WTC11 (cell line): Measurements from ENCODE around the gene MFAP1. TPM values are rescaled to one million over a fixed set of nuclear protein-coding genes. Genes with fewer than 3 reads are reported as not detected.

Source experiments
- ATAC-seq: fragments of 200-7000 bp; cut with Tn5 transposase; 2 replicates; pipeline ENCODE4 v1.10.0; 2021; ENCODE audit warnings: mild to moderate bottlenecking, moderate library complexity
- CTCF ChIA-PET: fragments of 300-600 bp; sonication (Branson Sonifier 250); formaldehyde crosslinking; loops from one replicate; lab custom pipeline; 2021; ENCODE audit warnings: antibody characterized with exemption; lab: Charles Lee
- POLR2A ChIA-PET: fragments of 350-600 bp; sonication (Branson Sonifier 250); formaldehyde crosslinking; loops from one replicate; lab custom pipeline; 2021; ENCODE audit warnings: antibody characterized with exemption; lab: Charles Lee
- DNase-seq: peaks from one replicate; pipeline ENCODE4 v3.0.0; 2021; ENCODE audit warnings: low spot score
- H3K27ac Mint-ChIP-seq: 2 replicates; pipeline ENCODE4 v1.8.0; 2021; ENCODE audit warnings: mixed read lengths
- H3K27me3 Mint-ChIP-seq: 2 replicates; pipeline ENCODE4 v1.8.0; 2021; ENCODE audit warnings: low read depth, mild to moderate bottlenecking, moderate library complexity, mixed read lengths
- H3K36me3 Mint-ChIP-seq: 2 replicates; pipeline ENCODE4 v1.8.0; 2021; ENCODE audit warnings: mixed read lengths
- H3K4me1 Mint-ChIP-seq: 2 replicates; pipeline ENCODE4 v1.8.0; 2022; ENCODE audit warnings: mixed read lengths
- H3K4me3 Mint-ChIP-seq: 2 replicates; pipeline ENCODE4 v1.8.0; 2021; ENCODE audit warnings: mild to moderate bottlenecking, moderate library complexity, mixed read lengths
- H3K9me3 Mint-ChIP-seq: 2 replicates; pipeline ENCODE4 v1.8.0; 2021; ENCODE audit warnings: mixed read lengths
- EMX1 ChIP-seq: fragments of 250-450 bp; sonication (Bioruptor Pico); IDR thresholded peaks from 2 replicates; pipeline ENCODE4 v1.8.0; 2021; ENCODE audit warnings: mild to moderate bottlenecking
- ETV6 ChIP-seq: sonication (generic); formaldehyde crosslinking; IDR thresholded peaks from 2 replicates; pipeline ENCODE4 v1.8.1; 2022; ENCODE audit warnings: mild to moderate bottlenecking, missing genetic modification reagents
- FOXJ3 ChIP-seq: sonication (generic); formaldehyde crosslinking; IDR thresholded peaks from 2 replicates; pipeline ENCODE4 v1.9.0; 2021; ENCODE audit warnings: missing genetic modification reagents, mild to moderate bottlenecking, borderline replicate concordance
- FOXP1 ChIP-seq: sonication (generic); formaldehyde crosslinking; IDR thresholded peaks from 2 replicates; pipeline ENCODE4 v1.8.0; 2022; ENCODE audit warnings: missing genetic modification reagents, mild to moderate bottlenecking, moderate library complexity, borderline replicate concordance
- GRHL2 ChIP-seq: fragments of 250-450 bp; sonication (Bioruptor Pico); IDR thresholded peaks from 2 replicates; pipeline ENCODE4 v1.8.0; 2022; ENCODE audit warnings: mild to moderate bottlenecking, moderate library complexity; ENCODE audit not compliant: insufficient replicate concordance, severe bottlenecking
- IRF2 ChIP-seq: sonication (generic); formaldehyde crosslinking; IDR thresholded peaks from 2 replicates; pipeline ENCODE4 v1.8.0; 2022; ENCODE audit warnings: low read depth, missing genetic modification reagents, borderline replicate concordance
- KAT7 ChIP-seq: sonication (generic); formaldehyde crosslinking; IDR thresholded peaks from 2 replicates; pipeline ENCODE4 v1.8.1; 2023; ENCODE audit warnings: missing genetic modification reagents, mild to moderate bottlenecking, borderline replicate concordance
- MXD4 ChIP-seq: fragments of 250-450 bp; sonication (Bioruptor Pico); IDR thresholded peaks from 2 replicates; pipeline ENCODE4 v1.8.0; 2021; ENCODE audit warnings: mild to moderate bottlenecking, moderate library complexity, borderline replicate concordance
- MYBL2 ChIP-seq: sonication (generic); formaldehyde crosslinking; IDR thresholded peaks from 2 replicates; pipeline ENCODE4 v1.8.1; 2023; ENCODE audit warnings: mild to moderate bottlenecking, moderate library complexity, missing genetic modification reagents
- NR2C2 ChIP-seq: sonication (generic); formaldehyde crosslinking; IDR thresholded peaks from 2 replicates; pipeline ENCODE4 v1.8.0; 2022; ENCODE audit warnings: mild to moderate bottlenecking, missing genetic modification reagents
- NR3C1 ChIP-seq: sonication (generic); formaldehyde crosslinking; conservative IDR thresholded peaks from 2 replicates; pipeline ENCODE4 v1.8.1; 2023; ENCODE audit warnings: low read depth, mild to moderate bottlenecking, missing genetic modification reagents
- RELA ChIP-seq: sonication (generic); formaldehyde crosslinking; IDR thresholded peaks from 2 replicates; pipeline ENCODE4 v1.8.1; 2022; ENCODE audit warnings: missing genetic modification reagents, mild to moderate bottlenecking, borderline replicate concordance
- SMAD3 ChIP-seq: sonication (generic); formaldehyde crosslinking; IDR thresholded peaks from 2 replicates; pipeline ENCODE4 v1.8.0; 2022; ENCODE audit warnings: missing genetic modification reagents, mild to moderate bottlenecking, borderline replicate concordance
- TCF7 ChIP-seq: sonication (generic); formaldehyde crosslinking; IDR thresholded peaks from 2 replicates; pipeline ENCODE4 v1.8.0; 2022; ENCODE audit warnings: mild to moderate bottlenecking, low read depth, missing genetic modification reagents, moderate library complexity
- ZNF416 ChIP-seq: fragments of 250-450 bp; sonication (Bioruptor Pico); IDR thresholded peaks from 2 replicates; pipeline ENCODE4 v1.9.0; 2021; ENCODE audit warnings: mild to moderate bottlenecking, inconsistent platforms
- total RNA-seq: library from RNA; stranded (reverse); gene quantifications from 3 replicates; pipeline ENCODE4 v1.2.3, GENCODE V29; 2021
- TF ChIP-seq, protein P1 (sequence below): sonication (generic); formaldehyde crosslinking; IDR thresholded peaks from 2 replicates; pipeline ENCODE4 v1.8.0; 2022; ENCODE audit warnings: missing genetic modification reagents
- TF ChIP-seq, protein P2 (sequence below): sonication (generic); formaldehyde crosslinking; conservative IDR thresholded peaks from 2 replicates; pipeline ENCODE4 v1.8.1; 2023; ENCODE audit warnings: mild to moderate bottlenecking, low read depth, missing genetic modification reagents, moderate library complexity
- TF ChIP-seq, protein P3 (sequence below): sonication (generic); formaldehyde crosslinking; IDR thresholded peaks from 2 replicates; pipeline ENCODE4 v1.8.1; 2022; ENCODE audit warnings: low read depth, missing genetic modification reagents, borderline replicate concordance
- TF ChIP-seq, protein P4 (sequence below): sonication (generic); formaldehyde crosslinking; IDR thresholded peaks from 2 replicates; pipeline ENCODE4 v1.8.1; 2023; ENCODE audit warnings: mild to moderate bottlenecking, missing genetic modification reagents

Gene MFAP1
- total RNA-seq, 1 experiment from 2014 or later: 32.4 TPM

DNA sequence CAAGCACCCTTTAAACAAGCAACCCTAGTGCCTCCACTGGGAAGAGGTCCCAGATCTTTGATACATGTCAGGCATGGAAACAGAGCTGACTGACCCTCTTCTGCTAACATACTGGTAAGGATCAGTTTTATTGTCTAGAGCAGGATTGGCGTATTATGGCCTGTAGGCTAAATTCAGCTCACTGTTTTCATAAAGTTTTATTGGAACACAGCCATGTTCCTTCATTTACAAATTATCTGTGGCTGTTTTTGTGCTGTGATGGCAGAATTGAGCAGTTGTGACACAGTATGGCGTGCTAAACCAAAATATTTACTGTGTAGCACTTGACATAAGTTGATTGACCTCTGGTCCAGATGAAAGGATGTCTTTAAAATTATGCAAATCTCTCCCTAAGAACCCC lies 47.3 kb upstream of the MFAP1 start:
- Mint-ChIP-seq H3K27ac (no peak overlapping the region), H3K36me3 (peaks cover 7% of the 10 kb centered on the region; the same call in 1 of the 2 replicates), H3K9me3 (no peaks in the 10 kb centered on the region), H3K4me3 (no peak overlapping the region), H3K4me1 (no peaks in the 10 kb centered on the region), H3K27me3 (no peaks in the 10 kb centered on the region)
- ATAC-seq (no peak), DNase-seq (no peak)
- TF ChIP-seq MXD4 (CRISPR knock-in tag): no peak
- no peak for TF ChIP-seq NR2C2 (CRISPR knock-in tag)
- TF ChIP-seq ZNF416 (CRISPR knock-in tag): no peak
- no peak for TF ChIP-seq NR3C1
- no peak for TF ChIP-seq MYBL2 (CRISPR knock-in tag)
- TF ChIP-seq, protein P1, sequence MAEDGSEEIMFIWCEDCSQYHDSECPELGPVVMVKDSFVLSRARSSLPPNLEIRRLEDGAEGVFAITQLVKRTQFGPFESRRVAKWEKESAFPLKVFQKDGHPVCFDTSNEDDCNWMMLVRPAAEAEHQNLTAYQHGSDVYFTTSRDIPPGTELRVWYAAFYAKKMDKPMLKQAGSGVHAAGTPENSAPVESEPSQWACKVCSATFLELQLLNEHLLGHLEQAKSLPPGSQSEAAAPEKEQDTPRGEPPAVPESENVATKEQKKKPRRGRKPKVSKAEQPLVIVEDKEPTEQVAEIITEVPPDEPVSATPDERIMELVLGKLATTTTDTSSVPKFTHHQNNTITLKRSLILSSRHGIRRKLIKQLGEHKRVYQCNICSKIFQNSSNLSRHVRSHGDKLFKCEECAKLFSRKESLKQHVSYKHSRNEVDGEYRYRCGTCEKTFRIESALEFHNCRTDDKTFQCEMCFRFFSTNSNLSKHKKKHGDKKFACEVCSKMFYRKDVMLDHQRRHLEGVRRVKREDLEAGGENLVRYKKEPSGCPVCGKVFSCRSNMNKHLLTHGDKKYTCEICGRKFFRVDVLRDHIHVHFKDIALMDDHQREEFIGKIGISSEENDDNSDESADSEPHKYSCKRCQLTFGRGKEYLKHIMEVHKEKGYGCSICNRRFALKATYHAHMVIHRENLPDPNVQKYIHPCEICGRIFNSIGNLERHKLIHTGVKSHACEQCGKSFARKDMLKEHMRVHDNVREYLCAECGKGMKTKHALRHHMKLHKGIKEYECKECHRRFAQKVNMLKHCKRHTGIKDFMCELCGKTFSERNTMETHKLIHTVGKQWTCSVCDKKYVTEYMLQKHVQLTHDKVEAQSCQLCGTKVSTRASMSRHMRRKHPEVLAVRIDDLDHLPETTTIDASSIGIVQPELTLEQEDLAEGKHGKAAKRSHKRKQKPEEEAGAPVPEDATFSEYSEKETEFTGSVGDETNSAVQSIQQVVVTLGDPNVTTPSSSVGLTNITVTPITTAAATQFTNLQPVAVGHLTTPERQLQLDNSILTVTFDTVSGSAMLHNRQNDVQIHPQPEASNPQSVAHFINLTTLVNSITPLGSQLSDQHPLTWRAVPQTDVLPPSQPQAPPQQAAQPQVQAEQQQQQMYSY (CRISPR knock-in tag): no peak
- TF ChIP-seq IRF2 (CRISPR knock-in tag): no peak
- no peak for TF ChIP-seq ETV6 (CRISPR knock-in tag)
- TF ChIP-seq FOXJ3: no peak
- TF ChIP-seq, protein P2, sequence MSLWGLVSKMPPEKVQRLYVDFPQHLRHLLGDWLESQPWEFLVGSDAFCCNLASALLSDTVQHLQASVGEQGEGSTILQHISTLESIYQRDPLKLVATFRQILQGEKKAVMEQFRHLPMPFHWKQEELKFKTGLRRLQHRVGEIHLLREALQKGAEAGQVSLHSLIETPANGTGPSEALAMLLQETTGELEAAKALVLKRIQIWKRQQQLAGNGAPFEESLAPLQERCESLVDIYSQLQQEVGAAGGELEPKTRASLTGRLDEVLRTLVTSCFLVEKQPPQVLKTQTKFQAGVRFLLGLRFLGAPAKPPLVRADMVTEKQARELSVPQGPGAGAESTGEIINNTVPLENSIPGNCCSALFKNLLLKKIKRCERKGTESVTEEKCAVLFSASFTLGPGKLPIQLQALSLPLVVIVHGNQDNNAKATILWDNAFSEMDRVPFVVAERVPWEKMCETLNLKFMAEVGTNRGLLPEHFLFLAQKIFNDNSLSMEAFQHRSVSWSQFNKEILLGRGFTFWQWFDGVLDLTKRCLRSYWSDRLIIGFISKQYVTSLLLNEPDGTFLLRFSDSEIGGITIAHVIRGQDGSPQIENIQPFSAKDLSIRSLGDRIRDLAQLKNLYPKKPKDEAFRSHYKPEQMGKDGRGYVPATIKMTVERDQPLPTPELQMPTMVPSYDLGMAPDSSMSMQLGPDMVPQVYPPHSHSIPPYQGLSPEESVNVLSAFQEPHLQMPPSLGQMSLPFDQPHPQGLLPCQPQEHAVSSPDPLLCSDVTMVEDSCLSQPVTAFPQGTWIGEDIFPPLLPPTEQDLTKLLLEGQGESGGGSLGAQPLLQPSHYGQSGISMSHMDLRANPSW (CRISPR knock-in tag): no peak
- ChIA-PET POLR2A (interaction anchor here (0.5 kb wide), 1 partner anchor 228 kb away, joined by 3 read pairs; no protein-coding TSS in a partner anchor), CTCF (interaction anchor here (0.8 to 6.5 kb wide), 3 partner anchors 10 to 448 kb away, joined by 3 to 45 read pairs (median 3); partner anchors contain the start of gene WDR76)

DNA sequence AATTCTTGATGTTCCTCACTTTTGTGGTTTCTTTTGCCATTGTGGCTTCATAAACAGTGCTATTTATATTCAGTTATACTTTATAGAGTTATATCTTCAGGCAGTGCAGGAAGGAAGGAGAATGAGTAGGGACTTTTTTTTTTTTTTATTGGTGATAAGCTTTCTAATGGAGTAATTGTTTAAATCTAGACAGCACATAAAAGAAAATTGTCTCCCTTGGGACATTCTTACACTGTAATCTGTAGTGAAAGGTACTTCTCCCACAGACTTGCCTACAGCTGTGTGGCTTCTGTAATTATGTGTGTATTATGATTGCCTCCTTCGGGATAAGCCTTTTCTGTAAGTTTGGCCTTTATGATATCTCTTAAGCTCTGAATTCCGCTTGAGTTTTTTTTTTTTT lies 43.9 kb upstream of the MFAP1 start:
- Mint-ChIP-seq H3K4me1 (no peaks in the 10 kb centered on the region), H3K27me3 (no peaks in the 10 kb centered on the region), H3K36me3 (peaks cover 3% of the 10 kb centered on the region; the same call in 1 of the 2 replicates), H3K9me3 (no peaks in the 10 kb centered on the region), H3K27ac (no peak overlapping the region), H3K4me3 (no peak overlapping the region)
- TF ChIP-seq SMAD3 (CRISPR knock-in tag) (no peak), EMX1 (CRISPR knock-in tag) (no peak), TCF7 (CRISPR knock-in tag) (no peak), KAT7 (CRISPR knock-in tag) (no peak), RELA (CRISPR knock-in tag) (no peak), GRHL2 (CRISPR knock-in tag) (no peak), FOXP1 (CRISPR knock-in tag) (no peak)
- TF ChIP-seq, protein P3, sequence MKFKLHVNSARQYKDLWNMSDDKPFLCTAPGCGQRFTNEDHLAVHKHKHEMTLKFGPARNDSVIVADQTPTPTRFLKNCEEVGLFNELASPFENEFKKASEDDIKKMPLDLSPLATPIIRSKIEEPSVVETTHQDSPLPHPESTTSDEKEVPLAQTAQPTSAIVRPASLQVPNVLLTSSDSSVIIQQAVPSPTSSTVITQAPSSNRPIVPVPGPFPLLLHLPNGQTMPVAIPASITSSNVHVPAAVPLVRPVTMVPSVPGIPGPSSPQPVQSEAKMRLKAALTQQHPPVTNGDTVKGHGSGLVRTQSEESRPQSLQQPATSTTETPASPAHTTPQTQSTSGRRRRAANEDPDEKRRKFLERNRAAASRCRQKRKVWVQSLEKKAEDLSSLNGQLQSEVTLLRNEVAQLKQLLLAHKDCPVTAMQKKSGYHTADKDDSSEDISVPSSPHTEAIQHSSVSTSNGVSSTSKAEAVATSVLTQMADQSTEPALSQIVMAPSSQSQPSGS: no peak
- TF ChIP-seq, protein P4, sequence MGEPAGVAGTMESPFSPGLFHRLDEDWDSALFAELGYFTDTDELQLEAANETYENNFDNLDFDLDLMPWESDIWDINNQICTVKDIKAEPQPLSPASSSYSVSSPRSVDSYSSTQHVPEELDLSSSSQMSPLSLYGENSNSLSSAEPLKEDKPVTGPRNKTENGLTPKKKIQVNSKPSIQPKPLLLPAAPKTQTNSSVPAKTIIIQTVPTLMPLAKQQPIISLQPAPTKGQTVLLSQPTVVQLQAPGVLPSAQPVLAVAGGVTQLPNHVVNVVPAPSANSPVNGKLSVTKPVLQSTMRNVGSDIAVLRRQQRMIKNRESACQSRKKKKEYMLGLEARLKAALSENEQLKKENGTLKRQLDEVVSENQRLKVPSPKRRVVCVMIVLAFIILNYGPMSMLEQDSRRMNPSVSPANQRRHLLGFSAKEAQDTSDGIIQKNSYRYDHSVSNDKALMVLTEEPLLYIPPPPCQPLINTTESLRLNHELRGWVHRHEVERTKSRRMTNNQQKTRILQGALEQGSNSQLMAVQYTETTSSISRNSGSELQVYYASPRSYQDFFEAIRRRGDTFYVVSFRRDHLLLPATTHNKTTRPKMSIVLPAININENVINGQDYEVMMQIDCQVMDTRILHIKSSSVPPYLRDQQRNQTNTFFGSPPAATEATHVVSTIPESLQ (CRISPR knock-in tag): no peak
- ATAC-seq (no peak), DNase-seq (no peak)
- ChIA-PET POLR2A (no interaction called here), CTCF (interaction anchor here (0.6 to 6.5 kb wide), 4 partner anchors 13 to 123 kb away, joined by 3 to 45 read pairs (median 4); partner anchors contain the start of gene ELL3)
